ENCODE measurements around the gene DPM2.

DPM2 gene

DNA sequence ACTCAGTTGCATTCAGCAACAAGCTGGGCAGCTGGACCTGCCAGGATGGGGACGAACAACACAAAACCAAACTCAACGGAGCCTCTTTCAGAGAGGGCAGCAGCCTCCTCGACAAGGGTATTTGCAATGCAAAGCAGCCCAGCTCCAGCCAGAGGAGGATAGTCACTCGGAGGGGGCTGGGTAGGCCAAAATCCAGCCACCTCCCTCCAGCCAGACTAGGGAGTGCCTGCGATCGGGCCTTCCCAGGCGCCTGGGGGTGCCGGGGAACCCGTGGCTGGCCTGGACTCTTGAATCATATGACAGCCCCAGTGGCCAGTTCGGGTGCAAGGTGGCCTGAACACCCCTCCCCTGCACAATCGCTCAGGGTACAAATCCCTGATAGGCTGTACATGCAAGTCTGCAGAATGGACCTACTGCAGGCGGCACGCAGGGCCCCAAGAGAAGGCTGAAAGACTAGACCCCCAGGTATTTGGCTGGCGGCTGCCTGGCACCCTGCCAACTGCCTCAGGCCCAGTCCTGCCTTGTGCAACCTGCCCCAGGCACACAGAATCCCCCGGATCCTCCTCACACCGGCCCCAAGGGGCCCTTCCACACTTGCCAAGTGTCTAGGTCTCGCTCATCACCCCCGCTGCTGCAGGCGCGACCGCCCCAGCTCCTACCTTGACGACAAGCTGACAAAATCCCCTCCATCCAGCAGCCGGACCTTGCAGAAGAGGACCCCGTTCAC lies 41.8 kb upstream of the DPM2 start:
- H3K4me1 ChIP-seq (ENCODE audit: control insufficient read depth in 2 of 2, insufficient read depth in 2 of 2, low read length in 2 of 2) = peaks cover 57 to 60% of the 10 kb centered on the region in 2 donors
- H3K27me3 ChIP-seq (ENCODE audit: control insufficient read depth in 2 of 2, insufficient read depth in 2 of 2, low read length in 2 of 2) = no peaks in the 10 kb centered on the region
- H3K4me3 ChIP-seq (ENCODE audit: low read length in 2 of 2) = peak overlapping the region; percentile 74 to 94
- H3K36me3 ChIP-seq (ENCODE audit: control insufficient read depth in 2 of 2, insufficient read depth in 2 of 2, low read length in 2 of 2) = peaks cover 0 to 8% of the 10 kb centered on the region in 2 donors
- H3K27ac ChIP-seq (ENCODE audit: low read depth in 2 of 2, low read length in 2 of 2) = peak overlapping the region; percentile 90 to 91
- H3K9ac ChIP-seq (ENCODE audit: low read depth in 1 of 2, low read length in 2 of 2) = peak overlapping the region; percentile 69 to 93
- H3K9me3 ChIP-seq (ENCODE audit: control insufficient read depth in 2 of 2, low read length in 2 of 2) = no peaks in the 10 kb centered on the region

DNA sequence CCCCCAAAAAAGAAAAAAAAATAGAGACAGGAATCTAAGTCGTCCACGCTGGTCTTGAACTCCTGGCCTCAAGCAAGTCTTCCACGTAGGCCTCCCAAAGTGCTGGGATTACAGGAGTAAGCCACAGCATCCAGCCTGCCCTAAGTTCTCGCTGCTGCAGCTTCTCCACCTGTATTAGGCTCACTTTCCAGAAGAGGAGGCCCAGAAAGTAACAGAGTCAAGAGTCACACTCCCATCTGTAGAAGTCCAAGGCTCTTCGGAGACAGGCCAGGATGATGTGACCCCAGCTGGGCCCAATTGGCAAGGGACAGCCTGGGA lies 41.3 kb upstream of the DPM2 start:
- H3K36me3 ChIP-seq (ENCODE audit: control insufficient read depth in 2 of 2, insufficient read depth in 2 of 2, low read length in 2 of 2) = peaks cover 0 to 8% of the 10 kb centered on the region in 2 donors
- peak overlapping the region; percentile 90 to 91 for H3K27ac ChIP-seq (ENCODE audit: low read depth in 2 of 2, low read length in 2 of 2)
- peak overlapping the region; percentile 74 to 94 for H3K4me3 ChIP-seq (ENCODE audit: low read length in 2 of 2)
- no peaks in the 10 kb centered on the region for H3K9me3 ChIP-seq (ENCODE audit: control insufficient read depth in 2 of 2, low read length in 2 of 2)
- H3K27me3 ChIP-seq (ENCODE audit: control insufficient read depth in 2 of 2, insufficient read depth in 2 of 2, low read length in 2 of 2) = no peaks in the 10 kb centered on the region
- peak overlapping the region; percentile 69 to 93 for H3K9ac ChIP-seq (ENCODE audit: low read depth in 1 of 2, low read length in 2 of 2)
- peaks cover 62 to 65% of the 10 kb centered on the region in 2 donors for H3K4me1 ChIP-seq (ENCODE audit: control insufficient read depth in 2 of 2, insufficient read depth in 2 of 2, low read length in 2 of 2)

DNA sequence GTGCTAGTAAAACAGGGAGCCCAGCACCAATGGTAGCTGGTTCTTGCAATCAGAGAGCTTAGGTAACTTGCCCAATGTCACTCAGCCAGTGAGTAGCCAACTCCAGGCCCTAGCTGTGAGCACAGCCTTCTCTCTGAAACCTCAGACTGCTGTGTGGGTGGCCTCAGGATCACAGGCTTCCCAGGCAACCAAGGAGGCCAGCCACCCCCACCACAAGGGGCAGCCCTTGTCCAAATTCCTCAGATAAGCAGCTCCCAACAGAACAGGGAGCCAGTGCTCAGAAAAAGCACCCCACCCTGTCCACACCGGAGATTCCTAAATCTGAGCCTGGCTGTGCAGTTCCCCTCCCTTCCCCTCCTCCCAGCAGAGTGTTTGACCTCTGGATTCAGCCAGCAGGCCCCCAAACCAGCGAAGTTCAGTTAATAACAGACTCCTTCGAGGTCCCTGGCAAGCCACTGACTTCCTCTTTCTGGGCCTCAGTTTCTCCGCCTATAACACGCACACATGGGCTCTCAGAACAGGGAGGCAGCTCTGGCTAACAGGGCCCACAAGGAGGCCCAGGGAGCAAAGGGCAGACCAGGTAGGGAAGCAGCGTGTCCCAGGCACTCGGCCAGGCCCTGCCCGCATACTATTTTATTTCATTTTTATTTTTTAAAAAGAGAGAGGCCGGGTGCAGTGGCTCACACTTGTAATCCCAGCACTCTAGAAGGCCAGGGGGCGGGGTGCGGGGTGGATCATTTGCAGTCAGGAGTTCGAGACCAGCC lies 40.4 kb upstream of the DPM2 start:
- H3K27ac ChIP-seq (ENCODE audit: low read depth in 2 of 2, low read length in 2 of 2) = peak overlapping the region; percentile 90 to 91
- peaks cover 0 to 8% of the 10 kb centered on the region in 2 donors for H3K36me3 ChIP-seq (ENCODE audit: control insufficient read depth in 2 of 2, insufficient read depth in 2 of 2, low read length in 2 of 2)
- peak overlapping the region; percentile 74 to 94 for H3K4me3 ChIP-seq (ENCODE audit: low read length in 2 of 2)
- H3K9me3 ChIP-seq (ENCODE audit: control insufficient read depth in 2 of 2, low read length in 2 of 2) = no peaks in the 10 kb centered on the region
- H3K27me3 ChIP-seq (ENCODE audit: control insufficient read depth in 2 of 2, insufficient read depth in 2 of 2, low read length in 2 of 2) = no peaks in the 10 kb centered on the region
- peak overlapping the region; percentile 84 to 93 for H3K9ac ChIP-seq (ENCODE audit: low read depth in 1 of 2, low read length in 2 of 2)
- H3K4me1 ChIP-seq (ENCODE audit: control insufficient read depth in 2 of 2, insufficient read depth in 2 of 2, low read length in 2 of 2) = peaks cover 71 to 74% of the 10 kb centered on the region in 2 donors

DNA sequence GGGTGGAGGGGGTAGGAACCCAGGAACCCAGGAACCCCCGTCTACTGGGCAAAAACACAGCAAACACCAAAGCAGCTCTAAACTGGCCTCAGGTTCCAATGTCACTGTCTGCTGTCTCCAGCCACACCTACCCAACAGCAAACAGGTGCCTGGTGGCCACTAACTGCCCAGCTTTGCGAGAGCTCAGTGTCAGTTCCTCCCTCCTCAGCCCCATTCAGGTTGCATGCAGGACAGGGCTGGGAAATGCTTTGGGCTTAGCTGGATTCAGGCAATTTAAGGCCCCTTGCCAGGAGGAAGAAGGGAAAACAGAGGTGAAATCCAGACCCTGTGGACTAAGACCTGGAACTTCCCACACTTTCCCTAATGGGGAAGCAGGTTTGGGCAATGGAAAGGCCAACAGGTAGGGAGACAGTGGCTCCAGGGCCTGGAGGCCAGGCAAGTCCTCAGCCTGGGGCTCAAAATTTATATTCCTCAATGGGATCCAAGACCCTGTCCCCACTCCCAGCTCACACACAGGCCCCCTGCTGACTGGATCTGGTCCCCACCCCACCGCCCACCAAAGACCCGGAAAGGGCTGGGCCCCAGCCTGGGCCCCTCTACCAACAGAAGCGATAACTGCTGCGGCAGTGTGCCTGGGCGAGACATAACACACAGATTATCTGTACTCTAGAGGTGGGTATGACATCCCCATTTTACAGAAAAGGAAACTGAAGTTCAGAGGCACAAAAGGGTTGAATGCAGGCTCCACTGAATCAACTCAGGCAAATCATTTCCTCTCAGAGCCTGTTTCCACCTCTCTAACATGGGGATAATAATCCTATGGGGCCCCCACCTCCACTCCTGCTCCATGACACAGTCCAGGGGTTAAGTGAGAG lies 39.6 kb upstream of the DPM2 start:
- H3K9ac ChIP-seq (ENCODE audit: low read depth in 1 of 2, low read length in 2 of 2) = peak overlapping the region; percentile 84 to 93
- peaks cover 0 to 8% of the 10 kb centered on the region in 2 donors for H3K36me3 ChIP-seq (ENCODE audit: control insufficient read depth in 2 of 2, insufficient read depth in 2 of 2, low read length in 2 of 2)
- H3K27me3 ChIP-seq (ENCODE audit: control insufficient read depth in 2 of 2, insufficient read depth in 2 of 2, low read length in 2 of 2) = no peaks in the 10 kb centered on the region
- no peaks in the 10 kb centered on the region for H3K9me3 ChIP-seq (ENCODE audit: control insufficient read depth in 2 of 2, low read length in 2 of 2)
- peak overlapping the region; percentile 74 to 94 for H3K4me3 ChIP-seq (ENCODE audit: low read length in 2 of 2)
- H3K27ac ChIP-seq (ENCODE audit: low read depth in 2 of 2, low read length in 2 of 2) = peak overlapping the region; percentile 90 to 91
- H3K4me1 ChIP-seq (ENCODE audit: control insufficient read depth in 2 of 2, insufficient read depth in 2 of 2, low read length in 2 of 2) = peaks cover 80% of the 10 kb centered on the region in 2 donors

DNA sequence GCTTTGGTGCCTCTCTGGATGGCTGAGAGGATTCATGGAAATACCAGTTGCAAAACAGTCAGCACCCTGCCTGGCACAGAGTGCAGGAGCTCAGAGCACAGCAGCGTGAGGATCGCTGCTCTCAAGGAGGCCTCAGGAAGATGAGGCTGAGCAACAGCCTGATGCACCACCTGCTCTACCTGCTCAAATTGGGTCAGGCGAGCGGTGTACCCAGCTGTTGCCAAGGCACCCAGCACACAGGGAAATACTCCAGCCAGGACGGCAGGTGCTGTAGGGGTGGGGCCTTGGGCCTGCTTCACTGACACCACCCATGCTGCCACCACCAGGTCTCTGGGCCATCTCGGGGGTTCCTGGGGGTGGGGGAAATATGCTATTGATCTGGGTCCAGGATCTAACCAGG lies 38.8 kb upstream of the DPM2 start:
- Histone ChIP-seq H3K4me3 (ENCODE audit: low read length in 2 of 2) (peak overlapping the region; percentile 74 to 94), H3K9ac (ENCODE audit: low read depth in 1 of 2, low read length in 2 of 2) (peak overlapping the region; percentile 35 to 93)

DNA sequence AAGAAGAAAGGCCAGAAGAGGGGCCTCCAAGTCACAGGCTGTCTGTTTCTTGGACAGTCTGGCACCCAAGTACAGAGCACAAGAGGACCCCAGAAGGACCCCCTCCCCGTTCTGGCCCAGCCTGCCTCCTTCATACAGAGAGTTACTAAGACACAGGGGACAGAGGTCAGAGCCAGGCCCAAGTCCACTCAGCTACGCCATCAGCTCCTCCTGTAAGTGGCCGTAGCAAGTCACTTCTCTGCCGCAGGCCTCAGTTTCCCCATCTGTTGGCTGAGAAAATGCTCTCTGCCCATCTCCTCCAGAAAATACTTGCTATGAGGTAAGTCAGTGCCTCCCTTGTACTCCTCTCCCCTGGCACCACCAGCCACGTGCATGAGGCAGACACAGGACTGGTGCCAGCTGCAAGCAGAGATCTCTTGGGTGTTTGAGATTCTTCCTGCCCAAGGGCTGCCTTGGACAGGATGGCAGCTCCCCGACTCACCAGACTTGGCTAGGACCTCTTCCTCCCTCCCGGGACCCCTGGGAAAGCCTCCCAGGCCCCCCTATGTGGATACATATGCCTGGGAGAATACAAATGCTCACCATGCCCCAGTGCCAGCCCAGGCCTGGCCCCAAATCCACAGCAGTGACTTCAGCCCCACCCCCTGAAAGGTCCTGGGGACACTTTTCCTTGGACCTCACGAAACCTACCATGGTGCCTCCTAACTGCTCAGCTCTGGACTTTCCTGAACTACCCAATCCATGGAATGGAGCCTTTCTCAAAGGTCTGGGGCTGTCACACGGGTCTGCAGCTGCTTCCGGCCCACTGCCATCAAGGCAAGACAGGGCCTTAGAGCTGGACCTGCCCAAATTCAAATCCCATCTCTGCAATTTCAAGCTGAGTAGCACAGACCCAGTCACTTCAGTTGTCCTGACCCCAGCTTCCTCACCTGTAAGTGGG lies 38.0 kb upstream of the DPM2 start:
- Histone ChIP-seq H3K4me3 (ENCODE audit: low read length in 2 of 2) (peak overlapping the region in 1 of 2 donors; percentile 94), H3K9me3 (ENCODE audit: control insufficient read depth in 2 of 2, low read length in 2 of 2) (no peaks in the 10 kb centered on the region), H3K36me3 (ENCODE audit: control insufficient read depth in 2 of 2, insufficient read depth in 2 of 2, low read length in 2 of 2) (peaks cover 0 to 8% of the 10 kb centered on the region in 2 donors)

More for the DNA sequence above, 38.8 kb upstream of the DPM2 start:
- Histone ChIP-seq H3K4me1 (ENCODE audit: control insufficient read depth in 2 of 2, insufficient read depth in 2 of 2, low read length in 2 of 2) (peaks cover 80 to 83% of the 10 kb centered on the region in 2 donors), H3K27me3 (ENCODE audit: control insufficient read depth in 2 of 2, insufficient read depth in 2 of 2, low read length in 2 of 2) (no peaks in the 10 kb centered on the region), H3K9me3 (ENCODE audit: control insufficient read depth in 2 of 2, low read length in 2 of 2) (no peaks in the 10 kb centered on the region), H3K36me3 (ENCODE audit: control insufficient read depth in 2 of 2, insufficient read depth in 2 of 2, low read length in 2 of 2) (peaks cover 0 to 8% of the 10 kb centered on the region in 2 donors), H3K27ac (ENCODE audit: low read depth in 2 of 2, low read length in 2 of 2) (peak overlapping the region; percentile 90 to 91)

DNA sequence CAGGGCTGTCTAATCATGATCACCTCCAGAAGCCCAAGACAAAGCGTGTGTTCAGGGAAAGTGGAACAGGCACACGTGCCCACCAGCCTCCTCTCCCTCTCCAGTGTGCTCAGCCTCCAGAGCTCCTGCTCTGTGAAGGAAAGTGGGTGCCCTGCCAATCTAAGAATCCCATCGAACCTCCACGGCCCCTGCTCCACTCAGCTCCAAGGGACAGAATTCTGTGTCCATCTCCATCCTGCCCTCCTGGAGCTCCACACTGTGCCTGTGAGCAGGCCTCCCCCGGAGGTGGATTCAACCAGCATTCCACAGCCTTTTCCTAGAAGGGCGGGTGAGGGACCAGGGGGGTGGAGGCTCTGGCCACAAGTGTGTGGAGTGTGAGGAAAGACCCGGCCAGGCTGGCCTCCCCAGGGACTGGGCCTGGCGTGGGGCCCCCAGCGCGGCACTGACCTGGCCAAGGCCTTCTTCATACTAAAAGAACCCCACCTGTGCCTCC lies 37.2 kb upstream of the DPM2 start:
- Histone ChIP-seq H3K9me3 (ENCODE audit: control insufficient read depth in 2 of 2, low read length in 2 of 2) (no peaks in the 10 kb centered on the region), H3K4me1 (ENCODE audit: control insufficient read depth in 2 of 2, insufficient read depth in 2 of 2, low read length in 2 of 2) (peaks cover 90 to 91% of the 10 kb centered on the region in 2 donors), H3K9ac (ENCODE audit: low read depth in 1 of 2, low read length in 2 of 2) (peak overlapping the region; percentile 24 to 67), H3K4me3 (ENCODE audit: low read length in 2 of 2) (peak overlapping the region in 1 of 2 donors; percentile 20), H3K27ac (ENCODE audit: low read depth in 2 of 2, low read length in 2 of 2) (peak overlapping the region in 1 of 2 donors; percentile 90), H3K27me3 (ENCODE audit: control insufficient read depth in 2 of 2, insufficient read depth in 2 of 2, low read length in 2 of 2) (no peaks in the 10 kb centered on the region), H3K36me3 (ENCODE audit: control insufficient read depth in 2 of 2, insufficient read depth in 2 of 2, low read length in 2 of 2) (peaks cover 0 to 8% of the 10 kb centered on the region in 2 donors)

More for the DNA sequence above, 38.0 kb upstream of the DPM2 start:
- Histone ChIP-seq H3K27me3 (ENCODE audit: control insufficient read depth in 2 of 2, insufficient read depth in 2 of 2, low read length in 2 of 2) (no peaks in the 10 kb centered on the region), H3K9ac (ENCODE audit: low read depth in 1 of 2, low read length in 2 of 2) (peak overlapping the region; percentile 35 to 93), H3K27ac (ENCODE audit: low read depth in 2 of 2, low read length in 2 of 2) (peak overlapping the region; percentile 90 to 91), H3K4me1 (ENCODE audit: control insufficient read depth in 2 of 2, insufficient read depth in 2 of 2, low read length in 2 of 2) (peaks cover 85 to 86% of the 10 kb centered on the region in 2 donors)

DNA sequence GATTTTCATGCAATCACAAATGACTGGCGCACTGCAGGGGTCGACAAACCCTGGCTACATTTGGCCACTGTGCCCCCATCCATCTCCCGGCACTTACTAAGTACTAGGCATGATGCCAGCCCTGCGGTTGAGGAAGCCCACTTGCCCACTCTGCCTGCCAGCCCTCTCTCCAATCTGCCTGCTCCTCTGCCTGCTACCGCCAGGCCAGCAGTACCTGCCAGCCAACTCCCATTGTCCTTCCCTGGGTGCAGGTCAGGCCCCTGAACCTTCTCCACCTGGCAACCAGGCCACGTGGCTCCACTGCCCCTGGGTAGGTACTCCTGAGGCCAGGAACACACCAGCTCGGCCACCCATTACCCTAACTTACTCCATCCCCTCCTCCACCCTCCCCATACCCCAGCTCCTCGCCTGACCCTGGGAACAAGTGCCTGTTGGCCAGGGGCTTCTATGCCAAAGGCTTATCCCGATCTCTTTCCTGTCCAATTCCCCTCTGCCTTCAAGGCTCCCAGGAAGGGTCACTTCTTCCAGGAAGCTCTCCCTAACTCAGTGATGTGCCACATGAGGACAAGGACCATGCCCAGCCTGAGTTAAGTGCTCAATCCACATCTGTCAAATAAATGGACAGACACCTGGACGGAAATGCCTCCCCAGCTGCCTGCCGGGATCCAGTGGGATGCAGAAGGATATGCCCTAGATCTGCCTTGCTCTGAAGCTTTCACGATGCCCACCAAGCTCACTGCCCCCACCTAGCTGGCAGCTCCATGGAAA lies 36.5 kb upstream of the DPM2 start:
- peak overlapping the region; percentile 24 to 67 for H3K9ac ChIP-seq (ENCODE audit: low read depth in 1 of 2, low read length in 2 of 2)

More for the DNA sequence above, 36.5 kb upstream of the DPM2 start:
- H3K36me3 ChIP-seq (ENCODE audit: control insufficient read depth in 2 of 2, insufficient read depth in 2 of 2, low read length in 2 of 2) = peaks cover 0 to 8% of the 10 kb centered on the region in 2 donors
- H3K4me3 ChIP-seq (ENCODE audit: low read length in 2 of 2) = peak overlapping the region in 1 of 2 donors; percentile 50
- peaks cover 93 to 94% of the 10 kb centered on the region in 2 donors for H3K4me1 ChIP-seq (ENCODE audit: control insufficient read depth in 2 of 2, insufficient read depth in 2 of 2, low read length in 2 of 2)
- no peaks in the 10 kb centered on the region for H3K27me3 ChIP-seq (ENCODE audit: control insufficient read depth in 2 of 2, insufficient read depth in 2 of 2, low read length in 2 of 2)
- peak overlapping the region; percentile 10 to 90 for H3K27ac ChIP-seq (ENCODE audit: low read depth in 2 of 2, low read length in 2 of 2)
- no peaks in the 10 kb centered on the region for H3K9me3 ChIP-seq (ENCODE audit: control insufficient read depth in 2 of 2, low read length in 2 of 2)
